CD4-positive, alpha-beta T cell treated with Interleukin-12 subunit alpha and Interleukin-12 subunit beta, for 1 hour (primary cell): ENCODE data around the gene SCGB1D1.
"Not testable (repeated sequence)": the region's sequence is repeated elsewhere in the genome, so short reads cannot be mapped to it uniquely, and the experiment has no call there.

Experiments
- DNase-seq: peaks from one replicate; pipeline ENCODE4 v3.0.0-alpha.2; 2020

SCGB1D1 gene

DNA sequence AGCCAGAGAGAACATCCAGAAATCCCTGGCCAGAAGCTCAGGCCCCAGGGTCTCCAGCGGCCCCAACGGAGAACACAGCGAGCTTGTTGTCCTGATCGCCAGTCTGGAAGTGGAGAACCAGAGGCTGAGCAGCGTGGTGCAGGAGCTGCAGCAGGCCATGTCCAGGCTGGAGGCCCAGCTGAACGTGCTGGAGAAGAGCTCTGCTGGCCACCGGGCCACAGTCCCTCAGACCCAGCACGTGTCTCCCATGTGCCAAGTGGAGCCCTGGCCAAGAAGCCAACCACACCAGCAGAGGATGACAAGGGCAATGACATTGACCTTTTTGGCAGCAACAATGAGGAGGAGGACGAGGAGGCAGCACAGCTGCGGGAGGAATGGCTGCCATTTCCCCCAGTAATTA, 20.6 kb upstream of the SCGB1D1 start:
- no peak for DNase-seq

DNA sequence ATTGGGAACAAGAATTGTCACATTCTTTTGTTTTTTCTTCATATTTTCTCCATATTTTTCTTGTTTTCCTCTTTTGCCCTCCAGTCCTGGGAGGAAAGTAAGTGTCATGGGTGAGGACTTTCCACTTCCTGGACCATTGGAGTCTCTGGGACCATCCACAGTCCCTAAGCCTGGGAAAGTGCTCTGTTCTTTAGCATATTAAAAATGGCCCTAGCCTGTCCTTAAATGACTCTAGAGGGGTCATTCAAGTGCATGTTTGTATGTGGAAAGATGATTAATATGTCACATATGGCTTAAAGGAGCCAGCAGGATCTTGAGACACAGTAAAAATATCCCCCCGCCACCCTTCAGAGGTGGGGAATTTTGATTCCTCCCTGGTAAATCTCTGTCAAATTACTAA, 20.1 kb upstream of the SCGB1D1 start:
- no peak for DNase-seq

DNA sequence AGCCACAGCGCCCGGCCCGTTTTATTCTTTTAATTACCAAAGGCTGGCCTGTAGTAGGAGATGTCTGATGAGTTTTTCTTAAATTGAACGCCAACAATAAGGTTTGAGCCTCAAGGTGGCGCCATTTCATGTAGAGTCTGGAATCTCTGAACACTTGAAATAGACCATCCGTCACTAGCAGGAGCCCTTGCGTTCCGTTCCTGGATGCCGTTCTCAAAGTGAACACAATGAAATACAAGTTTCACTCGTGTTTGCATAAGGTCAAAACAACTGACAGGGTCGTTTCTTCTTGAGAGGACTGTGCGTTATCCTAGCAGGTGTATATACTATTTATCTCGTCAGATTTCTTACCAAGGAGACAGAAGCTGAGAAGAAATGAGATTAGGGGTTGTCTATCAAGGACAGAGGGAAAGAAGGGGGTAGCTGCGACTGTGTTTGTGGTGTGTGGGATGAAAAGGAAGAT, 18.7 kb upstream of the SCGB1D1 start:
- DNase-seq, result peak; percentile 69

DNA sequence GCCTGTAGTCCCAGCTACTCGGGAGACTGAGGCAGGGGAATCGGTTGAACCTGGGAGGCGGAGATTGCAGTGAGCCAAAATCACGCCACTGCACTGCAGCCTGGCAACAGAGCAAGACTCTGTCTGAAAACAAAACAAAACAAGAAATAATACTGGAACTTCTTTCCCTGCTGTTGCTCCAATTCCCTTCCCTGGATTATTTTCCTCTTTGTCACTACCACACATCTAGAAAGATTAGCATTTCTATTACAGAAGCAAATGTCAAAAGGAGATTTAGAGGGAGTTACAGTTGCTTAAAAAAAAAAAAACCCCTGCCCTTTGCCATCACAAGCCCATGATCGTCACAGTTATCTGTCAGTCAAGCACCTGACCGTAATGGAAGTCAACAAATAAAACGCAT, 17.7 kb upstream of the SCGB1D1 start:
- no peak for DNase-seq

DNA sequence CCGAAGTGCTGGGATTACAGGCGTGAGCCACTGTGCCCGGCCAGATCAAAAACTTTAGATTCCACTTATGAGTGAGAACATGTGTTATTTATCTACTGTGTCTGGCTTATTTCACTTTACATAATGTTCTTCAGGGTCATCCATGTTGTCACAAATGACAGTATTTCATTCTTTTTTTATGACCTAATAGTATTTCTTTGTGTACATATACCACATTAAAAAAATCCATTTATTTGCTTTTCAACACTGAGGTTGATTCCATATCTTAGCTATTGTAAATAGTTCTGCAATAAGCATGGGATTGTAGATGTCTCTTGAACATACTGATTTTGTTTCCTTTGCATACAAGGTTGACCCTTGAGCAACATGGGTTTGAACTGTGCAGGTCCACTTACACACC, 13.2 kb upstream of the SCGB1D1 start:
- DNase-seq, result no peak

DNA sequence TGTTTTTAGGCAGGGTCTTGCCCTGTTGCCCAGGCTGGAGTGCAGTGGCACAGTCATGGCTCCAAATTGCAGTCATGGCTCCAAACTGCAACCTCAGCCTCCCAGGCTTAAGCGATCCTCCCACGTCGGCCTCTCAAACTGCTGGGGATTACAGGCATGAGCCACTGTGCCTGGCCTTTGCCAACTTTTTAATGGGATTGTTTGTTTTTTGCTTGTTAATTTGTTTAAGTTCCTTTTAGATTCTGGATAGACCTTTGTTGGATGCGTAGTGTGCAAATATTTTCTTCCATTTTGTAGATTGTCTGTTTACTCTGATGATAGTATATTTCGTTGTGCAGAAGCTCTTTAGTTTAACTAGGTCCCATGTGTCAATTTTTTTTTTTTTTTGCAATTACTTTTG, 10.0 kb upstream of the SCGB1D1 start:
- DNase-seq, result no peak

DNA sequence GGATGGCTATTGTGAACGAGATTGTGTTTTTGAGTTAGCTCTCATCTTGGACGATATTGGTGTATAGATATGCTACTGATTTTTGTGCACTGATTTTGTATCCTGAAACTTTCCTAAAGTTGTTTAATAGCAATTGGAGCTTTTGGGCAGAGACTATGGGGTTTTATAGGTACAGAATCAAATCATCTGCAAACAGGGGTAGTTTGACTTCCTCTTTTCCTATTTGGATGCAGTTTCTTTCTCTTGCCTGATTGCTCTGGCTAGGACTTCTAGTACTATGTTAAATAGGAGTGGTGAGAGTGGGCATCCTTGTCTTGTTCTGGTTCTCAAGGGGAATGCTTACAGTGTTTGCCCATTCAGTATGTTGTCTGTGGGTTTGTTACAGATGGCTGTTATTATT, 8.9 kb upstream of the SCGB1D1 start:
- DNase-seq, result no peak

DNA sequence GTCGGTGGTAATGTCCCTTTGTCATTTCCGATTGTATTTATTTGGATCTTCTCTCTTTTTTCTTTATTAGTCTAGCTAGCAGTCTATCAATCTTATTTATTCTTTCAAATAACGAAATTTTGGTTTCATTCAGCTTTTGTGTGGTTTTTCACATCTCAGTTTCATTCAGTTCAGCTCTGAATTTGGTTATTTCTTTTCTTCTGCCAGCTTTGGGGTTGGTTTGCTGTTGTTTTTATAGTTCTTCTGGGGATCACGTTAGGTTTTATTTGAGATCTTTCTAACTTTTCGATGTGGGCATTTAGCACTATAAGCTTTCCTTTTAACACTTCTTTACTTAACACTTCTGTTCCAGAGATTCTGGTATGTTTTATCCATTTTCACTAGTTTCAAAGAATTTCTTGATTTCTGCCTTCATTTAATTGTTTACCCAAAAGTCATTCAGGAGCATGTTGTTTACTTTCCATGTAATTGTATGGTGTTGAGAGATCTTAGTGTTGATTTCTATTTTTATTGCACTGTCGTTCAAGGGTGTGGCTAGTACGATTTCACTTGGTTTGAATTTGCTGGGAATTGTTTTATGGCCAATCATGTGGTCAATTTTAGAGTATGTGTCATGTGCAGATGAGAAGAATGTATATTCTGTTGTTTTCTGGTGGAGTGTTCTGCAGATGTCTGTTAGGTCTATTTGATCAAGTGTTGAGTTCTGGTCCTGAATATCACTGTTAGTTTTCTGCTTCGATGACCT, 7.7 kb upstream of the SCGB1D1 start:
- no peak for DNase-seq

DNA sequence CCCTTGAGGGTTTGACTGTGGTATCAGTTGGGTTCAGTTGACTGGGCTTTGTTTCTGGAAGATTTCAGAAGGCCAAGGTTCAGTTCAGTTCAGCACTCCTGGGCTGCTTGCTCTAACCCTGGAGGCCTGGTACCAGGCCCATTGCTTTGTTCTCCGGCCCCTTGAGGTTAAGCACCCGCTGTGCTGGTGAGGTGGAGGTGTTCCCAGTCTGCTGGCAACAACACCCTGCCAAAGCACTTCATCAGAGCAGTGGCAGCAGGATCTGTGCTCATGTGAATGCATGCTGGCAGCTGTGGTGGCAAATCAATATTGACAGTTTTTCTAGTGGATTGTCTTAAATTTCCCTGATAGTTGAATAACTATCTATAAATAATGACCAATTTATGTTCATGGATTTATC, 3.8 kb upstream of the SCGB1D1 start:
- no peak for DNase-seq

DNA sequence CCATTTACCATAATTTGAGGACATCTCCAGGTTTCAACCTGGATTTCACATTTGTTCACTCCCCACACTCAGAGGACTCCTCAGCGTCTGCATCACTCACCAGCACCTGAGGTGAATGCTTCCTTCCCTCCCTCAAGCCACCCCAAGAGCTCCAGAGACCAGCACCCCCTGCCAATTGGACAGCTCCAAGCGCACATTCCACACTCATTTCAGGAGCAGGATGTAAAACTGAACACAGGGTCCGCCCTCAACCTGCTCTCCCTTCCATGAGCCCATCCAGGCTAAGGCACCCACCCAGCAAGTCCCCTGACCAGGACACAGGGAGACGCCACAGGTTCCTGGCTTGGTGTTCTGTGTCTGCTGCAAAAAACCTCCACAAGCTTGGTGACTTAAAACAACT, 3.9 kb downstream of the SCGB1D1 start:
- no peak for DNase-seq

DNA sequence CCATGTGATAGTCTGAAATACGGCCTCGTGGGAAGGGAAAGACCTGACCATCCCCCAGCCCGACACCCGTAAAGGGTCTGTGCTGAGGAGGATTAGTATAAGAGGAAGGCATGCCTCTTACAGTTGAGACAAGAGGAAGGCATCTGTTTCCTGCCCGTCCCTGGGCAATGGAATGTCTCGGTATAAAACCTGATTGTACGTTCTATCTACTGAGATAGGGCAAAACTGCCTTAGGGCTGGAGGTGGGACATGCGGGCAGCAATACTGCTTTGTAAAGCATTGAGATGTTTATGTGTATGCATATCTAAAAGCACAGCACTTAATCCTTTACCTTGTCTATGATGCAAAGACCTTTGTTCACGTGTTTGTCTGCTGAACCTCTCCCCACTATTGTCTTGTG, 5.0 kb downstream of the SCGB1D1 start:
- DNase-seq, result not testable (repeated sequence)

DNA sequence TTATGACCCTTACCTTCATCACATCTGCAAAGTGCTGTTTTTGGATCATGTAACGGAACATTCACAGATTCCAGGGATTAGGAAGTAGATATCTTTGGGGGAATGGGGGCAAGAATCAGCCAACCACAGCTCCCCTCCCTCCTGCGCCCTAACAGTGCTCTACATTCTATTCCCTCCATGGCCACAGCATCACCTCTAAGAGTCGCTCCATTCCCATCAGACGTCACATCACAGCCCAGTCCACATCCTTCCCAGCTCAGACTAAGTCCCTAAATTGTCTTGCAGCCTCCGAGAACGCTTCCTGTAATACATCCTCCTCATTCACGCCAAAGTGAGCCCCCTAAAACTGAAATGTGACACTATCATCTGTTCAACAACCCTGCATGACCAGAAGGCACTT, 5.9 kb downstream of the SCGB1D1 start:
- no peak for DNase-seq

DNA sequence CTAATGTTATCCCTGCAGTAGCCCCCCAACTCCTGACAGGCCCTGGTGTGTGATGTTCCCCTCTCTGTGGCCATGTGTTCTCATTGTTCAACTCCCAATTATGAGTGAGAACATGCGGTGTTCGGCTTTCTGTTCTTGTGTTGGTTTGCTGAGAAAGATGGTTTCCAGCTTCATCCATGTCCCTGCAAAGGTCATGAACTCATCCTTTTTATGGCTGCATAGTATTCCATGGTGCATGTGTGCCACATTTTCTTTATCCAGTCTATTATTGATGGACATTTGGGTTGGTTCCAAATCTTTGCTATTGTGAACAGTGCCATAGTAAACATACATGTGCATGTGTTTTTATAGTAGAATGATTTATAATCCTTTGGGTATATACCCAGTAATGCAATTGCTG, 7.4 kb downstream of the SCGB1D1 start:
- not testable (repeated sequence) for DNase-seq

DNA sequence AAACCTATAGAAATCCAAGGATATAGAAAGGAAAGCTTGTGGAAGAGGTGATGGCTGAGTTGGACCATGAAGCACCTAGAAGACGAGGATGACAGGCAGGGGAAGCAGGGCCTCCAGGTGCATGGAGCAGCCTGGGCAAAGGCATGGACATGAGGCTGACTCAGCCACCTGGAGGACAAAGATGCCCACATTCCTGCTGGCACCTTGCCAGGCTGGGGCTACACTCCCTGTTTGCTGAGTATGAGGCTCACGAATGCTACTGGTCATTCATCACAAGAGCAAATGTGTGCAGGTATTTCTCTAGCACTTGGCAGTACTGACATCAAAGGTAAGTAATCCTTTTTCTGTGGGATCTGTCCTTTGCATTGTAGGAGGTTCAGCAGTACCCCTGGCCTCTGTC, 11.4 kb downstream of the SCGB1D1 start:
- no peak for DNase-seq

DNA sequence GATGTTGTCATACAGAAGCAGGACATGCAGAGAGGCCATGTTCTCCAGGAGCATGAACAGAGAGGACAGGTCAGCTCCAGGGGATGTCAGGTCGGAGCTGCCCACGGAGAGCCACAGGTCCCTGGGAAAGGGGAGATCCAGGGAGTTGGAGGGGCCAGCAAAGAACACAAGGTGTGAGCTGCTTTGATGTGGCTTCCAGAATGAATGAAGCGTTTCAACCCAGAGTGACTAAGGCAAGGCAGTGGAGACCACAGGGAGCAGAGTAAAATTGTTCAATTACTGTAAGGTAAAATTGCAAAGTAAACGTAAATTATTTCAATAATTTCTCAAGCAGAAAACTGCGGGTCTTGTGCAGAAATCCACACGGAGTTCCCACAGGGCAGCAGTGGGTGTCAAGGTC, 12.9 kb downstream of the SCGB1D1 start:
- no peak for DNase-seq

DNA sequence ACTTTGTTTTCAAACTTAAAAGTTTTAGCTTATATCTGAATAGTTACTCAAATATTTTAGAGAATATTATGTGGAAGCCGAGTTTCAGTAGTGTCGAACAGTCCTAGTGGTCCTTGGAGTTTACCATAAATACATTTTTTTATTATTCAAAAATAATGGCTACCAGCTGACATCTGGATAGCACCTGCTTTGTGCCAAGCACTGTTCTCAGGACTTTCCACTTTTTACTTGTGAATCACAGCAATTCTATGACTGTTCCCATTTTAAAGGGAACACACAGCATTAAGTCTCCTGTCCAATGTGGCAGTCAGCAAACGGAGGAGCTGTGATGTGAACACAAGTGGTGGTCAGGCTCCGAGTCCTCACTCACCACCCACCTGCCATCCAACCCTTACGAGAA, 14.4 kb downstream of the SCGB1D1 start:
- DNase-seq, result no peak

DNA sequence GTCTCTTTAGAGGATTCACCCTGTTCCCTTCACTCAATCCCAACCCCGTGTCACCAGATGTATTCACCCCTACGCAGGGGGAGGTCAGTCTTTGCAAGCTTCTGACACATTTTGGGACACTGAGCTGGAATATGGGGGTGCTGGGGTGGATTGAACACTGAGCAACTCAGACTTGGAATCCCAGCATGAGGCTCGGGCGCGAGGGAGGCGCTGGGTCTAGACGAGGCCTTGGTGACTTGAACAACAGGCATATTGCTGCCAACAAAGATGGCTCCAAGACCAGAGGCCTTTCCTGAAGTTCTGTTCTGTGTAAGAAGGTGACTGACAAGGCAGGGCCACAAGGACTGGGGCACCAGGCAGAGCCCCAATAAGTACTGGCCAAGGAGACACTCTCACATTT, 15.4 kb downstream of the SCGB1D1 start:
- no peak for DNase-seq

DNA sequence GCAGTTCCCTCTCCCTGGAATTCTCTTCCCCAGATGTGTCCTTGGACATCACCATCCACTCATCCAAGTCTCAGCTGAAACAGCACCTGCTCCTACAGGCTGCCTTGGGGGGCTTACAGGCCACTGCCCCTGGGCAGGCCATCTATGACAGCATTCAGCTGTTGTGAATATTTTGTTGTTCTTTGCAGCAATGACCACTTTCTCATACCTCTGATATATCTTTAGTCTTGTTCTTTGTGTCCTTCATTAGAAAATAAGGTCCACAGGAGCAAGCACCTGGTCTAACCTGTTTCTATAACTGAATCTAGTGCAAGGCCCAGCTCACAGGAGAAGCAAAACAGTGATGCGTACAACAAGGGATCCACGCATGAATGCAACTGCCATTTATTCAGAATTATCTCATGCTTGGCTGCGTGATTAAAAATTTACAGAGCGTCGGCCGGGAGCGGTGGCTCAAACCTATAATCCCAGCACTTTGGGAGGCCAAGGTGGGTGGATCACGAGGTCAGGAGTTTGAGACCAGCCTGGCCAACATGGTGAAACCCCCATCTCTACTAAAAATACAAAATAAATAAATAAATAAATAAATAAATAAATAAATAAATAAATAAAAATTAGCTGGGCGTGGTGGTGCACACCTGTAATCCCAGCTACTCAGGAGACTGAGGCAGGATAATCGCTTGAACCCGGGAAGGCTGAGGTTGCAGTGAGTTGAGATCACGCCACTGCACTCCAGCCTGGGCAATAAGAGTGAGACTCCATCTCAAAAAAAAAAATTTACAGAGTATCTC, 16.5 kb downstream of the SCGB1D1 start:
- not testable (repeated sequence) for DNase-seq

DNA sequence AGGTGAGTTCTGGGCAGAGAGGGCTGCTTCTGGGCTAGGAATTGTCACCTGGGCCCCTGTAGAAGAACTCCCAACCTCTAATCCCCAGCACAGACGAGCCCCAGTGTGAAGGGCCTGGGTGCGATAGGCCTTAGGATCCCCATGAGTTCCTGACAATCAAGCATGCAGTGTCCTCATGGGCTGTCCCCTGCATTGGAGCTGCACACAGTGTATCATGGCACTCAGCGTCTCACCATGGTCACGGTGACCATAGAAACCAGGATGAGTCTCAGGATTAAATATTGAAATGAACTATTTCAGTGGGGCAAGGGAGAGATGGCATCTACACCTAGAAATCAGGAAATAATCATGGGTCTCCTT, 18.7 kb downstream of the SCGB1D1 start:
- DNase-seq, result no peak

DNA sequence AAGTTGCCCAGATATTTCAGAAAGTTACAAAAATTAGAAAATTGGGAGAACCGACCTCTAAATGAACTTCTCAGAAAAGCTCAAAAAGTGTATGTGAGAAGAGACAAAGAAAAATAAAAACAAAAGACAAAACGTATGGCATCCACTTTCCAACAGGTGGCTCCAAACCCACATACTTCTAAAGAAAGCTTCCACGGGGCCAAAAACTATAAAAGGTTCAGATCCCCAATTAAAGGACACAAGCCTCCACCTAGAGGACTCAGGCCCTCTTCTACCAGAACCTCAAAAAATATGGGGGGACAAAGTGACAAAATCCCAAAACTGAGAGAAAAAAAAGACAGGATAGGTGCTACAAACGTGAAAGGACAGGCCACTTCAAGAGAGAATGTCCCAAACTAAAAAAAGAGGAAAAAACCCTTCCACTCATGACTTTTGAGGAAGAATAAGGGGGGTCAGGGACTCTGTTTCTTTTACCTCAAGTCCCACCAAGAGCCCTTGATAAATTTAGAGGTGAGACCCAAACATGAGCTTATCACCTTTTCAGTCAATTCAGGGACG, 27.3 kb downstream of the SCGB1D1 start:
- DNase-seq, result peak; percentile 2

DNA sequence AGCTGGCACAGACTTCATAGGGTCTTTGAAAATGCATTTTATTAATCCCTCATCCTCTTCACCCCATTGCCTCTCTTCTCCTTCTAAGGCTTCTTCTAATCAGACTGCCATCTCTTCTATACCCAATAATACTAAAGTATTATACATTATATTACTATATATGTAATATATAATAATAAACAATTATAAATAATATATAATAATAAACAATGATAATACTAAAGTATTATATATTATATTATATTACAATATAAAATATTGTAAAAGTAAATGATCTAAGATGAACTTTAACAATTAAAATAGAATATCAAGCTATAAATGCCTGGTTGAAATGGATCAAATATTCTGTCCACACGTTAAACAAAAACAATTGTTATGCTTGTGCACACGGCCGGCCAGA, 31.5 kb downstream of the SCGB1D1 start:
- DNase-seq, result no peak

DNA sequence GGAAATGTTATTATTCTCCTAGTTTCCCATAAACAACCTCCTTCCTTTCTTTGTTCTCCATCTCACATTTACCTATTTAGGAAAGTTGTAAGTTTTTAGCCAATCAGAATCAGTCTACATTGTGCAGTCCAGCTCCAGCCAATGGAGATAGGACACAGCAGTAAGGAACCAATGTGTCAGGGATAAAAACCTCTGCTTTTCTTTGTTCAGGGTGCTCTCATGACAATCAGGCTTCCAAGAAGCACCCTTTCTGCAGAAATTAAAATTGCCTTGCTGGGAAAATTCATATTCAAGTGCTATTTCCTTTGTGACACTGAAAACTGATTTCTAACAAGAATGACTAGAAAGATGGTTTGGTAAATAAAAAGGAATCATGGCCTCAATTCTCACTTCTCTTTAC, 33.1 kb downstream of the SCGB1D1 start:
- DNase-seq, result no peak

DNA sequence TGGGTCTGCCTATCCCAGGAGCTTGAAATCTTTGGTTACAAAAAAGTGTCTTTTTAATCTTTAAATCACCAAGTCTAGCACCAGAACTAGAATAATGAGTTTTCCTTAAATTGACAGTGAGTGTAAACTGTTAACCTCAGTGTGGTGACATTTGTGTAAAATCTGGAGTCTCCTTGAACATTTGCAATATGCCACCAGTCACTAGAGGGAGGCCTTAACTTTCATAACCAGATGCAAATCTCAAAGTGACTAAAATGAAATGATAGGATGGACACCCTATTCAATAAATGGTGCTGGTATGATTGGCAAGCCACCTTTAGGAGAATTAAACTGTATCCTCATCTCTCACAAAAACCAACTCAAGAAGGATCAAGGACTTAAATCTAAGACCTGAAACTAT, 43.7 kb downstream of the SCGB1D1 start:
- DNase-seq, result no peak

DNA sequence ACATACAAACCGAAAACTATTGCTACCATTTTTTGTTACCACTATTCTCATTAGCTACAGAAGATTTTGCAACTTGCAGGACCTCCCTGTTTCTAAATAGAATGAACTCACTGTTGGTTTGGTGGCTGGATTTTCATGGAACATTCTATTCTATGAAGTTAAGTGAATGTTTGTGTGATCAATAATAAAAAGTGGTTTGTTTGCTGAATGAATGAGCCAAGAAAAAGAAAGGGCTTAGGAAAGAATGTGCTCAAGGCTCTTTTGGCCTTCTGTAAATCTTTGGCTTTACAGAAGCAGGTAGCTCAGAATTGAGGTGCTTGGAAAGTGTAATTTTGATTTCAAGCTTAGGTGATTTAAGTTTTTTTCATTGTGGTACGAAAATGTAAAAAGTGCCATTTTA, 46.2 kb downstream of the SCGB1D1 start:
- no peak for DNase-seq
